Activated CD4-positive, alpha-beta T cell treated with anti-CD3 and anti-CD28 coated beads, Interleukin-2, amount 10 ng/mL, durations not matched to agents 7 days and 5 days (primary cell): Measurements from ENCODE around the gene RANBP17. TPM values are rescaled to one million over a fixed set of nuclear protein-coding genes. Genes with fewer than 3 reads are reported as not detected.
"Not testable (repeated sequence)": the region's sequence is repeated elsewhere in the genome, so short reads cannot be mapped to it uniquely, and the experiment has no call there.

ENCODE experiments used
- CTCF ChIA-PET: fragments of 350-600 bp; sonication (Branson Sonifier 250); formaldehyde crosslinking; loops from one replicate; lab custom pipeline; 2021; ENCODE audit warnings: antibody characterized with exemption; lab: Charles Lee
- POLR2A ChIA-PET: fragments of 350-600 bp; sonication (Branson Sonifier 250); formaldehyde crosslinking; loops from one replicate; lab custom pipeline; 2021; ENCODE audit warnings: antibody characterized with exemption; lab: Charles Lee
- DNase-seq: peaks from one replicate; pipeline ENCODE4 v3.0.0-alpha.2; 2020
- H3K27ac Mint-ChIP-seq: one replicate; pipeline ENCODE4 v1.8.0; 2021; ENCODE audit warnings: mild to moderate bottlenecking, moderate library complexity, mixed read lengths
- H3K27me3 Mint-ChIP-seq: one replicate; pipeline ENCODE4 v1.8.0; 2021; ENCODE audit warnings: mixed read lengths
- H3K36me3 Mint-ChIP-seq: one replicate; pipeline ENCODE4 v1.8.0; 2021; ENCODE audit warnings: low read depth, mixed read lengths
- H3K4me1 Mint-ChIP-seq: one replicate; pipeline ENCODE4 v1.8.0; 2021; ENCODE audit warnings: mixed read lengths
- H3K4me3 Mint-ChIP-seq: one replicate; pipeline ENCODE4 v1.8.0; 2021; ENCODE audit warnings: mild to moderate bottlenecking, moderate library complexity, mixed read lengths
- H3K9me3 Mint-ChIP-seq: one replicate; pipeline ENCODE4 v1.8.0; 2021; ENCODE audit warnings: mixed read lengths
- total RNA-seq, 2 experiments: library from RNA; stranded (reverse); gene quantifications; one replicate each; pipeline ENCODE4 v1.2.3, GENCODE V29; 2021

RANBP17 gene
- total RNA-seq, 2 experiments from 2014 or later = not detected

GRCh38 chr5:170848033-170848432, 13.8 kb upstream of the RANBP17 start:
- Mint-ChIP-seq H3K9me3 (no peaks in the 10 kb centered on the region), H3K36me3 (no peaks in the 10 kb centered on the region), H3K27me3 (no peaks in the 10 kb centered on the region), H3K4me1 (no peaks in the 10 kb centered on the region), H3K27ac (no peak overlapping the region), H3K4me3 (no peak overlapping the region)
- POLR2A ChIA-PET = no interaction called here
- CTCF ChIA-PET = no interaction called here
- no peak for DNase-seq

- Mint-ChIP-seq H3K9me3 (no peaks in the 10 kb centered on the region), H3K27ac (no peak overlapping the region), H3K4me3 (no peak overlapping the region), H3K4me1 (no peaks in the 10 kb centered on the region), H3K36me3 (no peaks in the 10 kb centered on the region), H3K27me3 (no peaks in the 10 kb centered on the region)
- no peak for DNase-seq
- POLR2A ChIA-PET = no interaction called here
- CTCF ChIA-PET = no interaction called here
These were observed 12.4 kb upstream of the RANBP17 start for GRCh38 chr5:170849374-170849773.

DNA sequence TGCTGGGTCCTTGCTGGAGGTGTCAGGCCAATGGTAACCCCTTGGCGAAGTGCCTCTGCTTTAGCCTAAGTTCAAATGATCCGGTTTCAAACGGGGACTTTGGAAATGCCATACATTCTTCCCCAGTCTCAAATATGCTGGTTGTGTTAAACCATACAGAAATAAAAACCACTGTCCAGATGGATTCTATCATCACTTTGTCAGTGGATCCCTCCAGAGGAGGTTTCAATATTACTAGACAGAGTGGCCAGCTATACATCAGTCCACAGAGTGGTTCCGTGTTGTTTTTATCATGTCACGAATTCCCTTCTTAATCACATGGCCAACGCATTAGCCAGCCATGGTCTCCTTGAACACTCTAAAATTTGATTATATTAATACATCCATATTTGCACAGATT, 7.3 kb upstream of the RANBP17 start:
- ChIA-PET POLR2A (no interaction called here), CTCF (no interaction called here)
- Mint-ChIP-seq H3K27ac (no peak overlapping the region), H3K36me3 (no peaks in the 10 kb centered on the region), H3K4me3 (no peak overlapping the region), H3K9me3 (peaks cover 3% of the 10 kb centered on the region), H3K27me3 (peaks cover 4% of the 10 kb centered on the region), H3K4me1 (no peaks in the 10 kb centered on the region)
- DNase-seq = no peak

DNA sequence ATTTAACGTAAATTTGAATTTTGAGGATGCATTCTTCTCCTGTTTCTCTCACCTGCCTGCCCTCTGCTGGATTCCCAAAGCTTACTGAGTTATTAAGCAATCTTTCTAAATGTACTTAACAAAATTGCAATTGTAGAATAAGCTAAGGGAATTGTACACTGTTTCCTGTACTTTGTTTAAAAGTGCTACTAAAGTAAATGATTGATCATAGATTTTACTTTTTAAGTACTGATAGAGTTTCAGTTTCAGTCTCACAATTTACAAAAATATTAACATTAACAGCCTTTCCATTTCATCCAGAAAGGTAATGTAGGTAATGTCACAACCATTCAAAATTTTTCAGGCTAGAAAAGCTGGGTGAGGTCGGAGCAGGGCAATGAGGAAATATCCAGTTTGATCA, 4.8 kb upstream of the RANBP17 start:
- H3K27me3 Mint-ChIP-seq = peaks cover 16% of the 10 kb centered on the region
- H3K27ac Mint-ChIP-seq = no peak overlapping the region
- CTCF ChIA-PET = no interaction called here
- no peak for DNase-seq
- POLR2A ChIA-PET = no interaction called here
- H3K4me1 Mint-ChIP-seq = peaks cover 3% of the 10 kb centered on the region
- H3K9me3 Mint-ChIP-seq = peaks cover 15% of the 10 kb centered on the region
- H3K36me3 Mint-ChIP-seq = peaks cover 12% of the 10 kb centered on the region
- no peak overlapping the region for H3K4me3 Mint-ChIP-seq

GRCh38 chr5:170860415-170860814, 1.4 kb upstream of the RANBP17 start:
- no peak for DNase-seq
- no peak overlapping the region for H3K4me3 Mint-ChIP-seq
- H3K27me3 Mint-ChIP-seq = peaks cover 34% of the 10 kb centered on the region
- H3K9me3 Mint-ChIP-seq = peaks cover 22% of the 10 kb centered on the region
- H3K4me1 Mint-ChIP-seq = peaks cover 3% of the 10 kb centered on the region
- ChIA-PET CTCF (no interaction called here), POLR2A (no interaction called here)
- no peak overlapping the region for H3K27ac Mint-ChIP-seq
- peaks cover 14% of the 10 kb centered on the region for H3K36me3 Mint-ChIP-seq

- H3K36me3 Mint-ChIP-seq = peaks cover 14% of the 10 kb centered on the region
- H3K27ac Mint-ChIP-seq = no peak overlapping the region
- ChIA-PET CTCF (no interaction called here), POLR2A (no interaction called here)
- peaks cover 34% of the 10 kb centered on the region for H3K27me3 Mint-ChIP-seq
- DNase-seq = no peak
- no peak overlapping the region for H3K4me3 Mint-ChIP-seq
- H3K9me3 Mint-ChIP-seq = peaks cover 22% of the 10 kb centered on the region
- H3K4me1 Mint-ChIP-seq = peaks cover 3% of the 10 kb centered on the region
These were observed 776 bp upstream of the RANBP17 start for GRCh38 chr5:170860818-170861666.

DNA sequence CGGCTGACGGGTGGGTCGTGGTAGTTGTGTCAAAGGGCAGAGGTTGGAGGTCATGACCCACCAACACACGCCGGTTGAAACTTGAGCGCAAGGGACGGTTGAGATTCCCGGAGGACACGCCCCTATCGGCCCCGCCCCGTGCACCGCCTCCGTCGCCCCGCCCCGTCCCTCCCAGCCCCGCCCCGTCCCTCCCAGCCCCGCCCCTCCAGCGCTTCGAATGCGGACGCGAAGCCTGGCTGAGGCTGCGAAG, 226 bp upstream of the RANBP17 start:
- DNase-seq = no peak
- Mint-ChIP-seq H3K27ac (no peak overlapping the region), H3K4me3 (no peak overlapping the region), H3K27me3 (peaks cover 34% of the 10 kb centered on the region), H3K4me1 (peaks cover 3% of the 10 kb centered on the region), H3K36me3 (peaks cover 14% of the 10 kb centered on the region), H3K9me3 (peaks cover 22% of the 10 kb centered on the region)
- ChIA-PET POLR2A (no interaction called here), CTCF (no interaction called here)

DNA sequence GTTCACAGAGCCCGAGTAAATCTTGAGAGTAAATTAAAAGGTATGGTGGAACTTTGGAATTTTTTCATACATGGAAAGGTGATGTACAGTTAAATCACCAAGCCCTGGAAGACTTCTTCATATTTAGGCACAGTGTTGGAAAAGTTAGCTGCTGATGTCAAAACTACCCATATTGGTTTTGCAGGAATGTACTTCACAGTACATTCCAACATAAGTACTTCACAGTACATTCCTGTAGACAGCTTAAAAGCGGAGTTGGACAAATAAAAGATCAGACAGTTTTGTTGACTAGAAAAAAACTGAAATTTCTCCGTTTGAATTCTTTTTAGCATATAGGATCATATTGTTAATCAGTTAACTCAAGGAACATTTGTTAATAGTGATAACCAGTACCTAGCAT, 1.8 kb downstream of the RANBP17 start:
- peaks cover 33% of the 10 kb centered on the region for H3K27me3 Mint-ChIP-seq
- no peak overlapping the region for H3K4me3 Mint-ChIP-seq
- CTCF ChIA-PET = no interaction called here
- peaks cover 3% of the 10 kb centered on the region for H3K4me1 Mint-ChIP-seq
- POLR2A ChIA-PET = no interaction called here
- peaks cover 14% of the 10 kb centered on the region for H3K36me3 Mint-ChIP-seq
- no peak for DNase-seq
- peaks cover 22% of the 10 kb centered on the region for H3K9me3 Mint-ChIP-seq
- H3K27ac Mint-ChIP-seq = no peak overlapping the region

DNA sequence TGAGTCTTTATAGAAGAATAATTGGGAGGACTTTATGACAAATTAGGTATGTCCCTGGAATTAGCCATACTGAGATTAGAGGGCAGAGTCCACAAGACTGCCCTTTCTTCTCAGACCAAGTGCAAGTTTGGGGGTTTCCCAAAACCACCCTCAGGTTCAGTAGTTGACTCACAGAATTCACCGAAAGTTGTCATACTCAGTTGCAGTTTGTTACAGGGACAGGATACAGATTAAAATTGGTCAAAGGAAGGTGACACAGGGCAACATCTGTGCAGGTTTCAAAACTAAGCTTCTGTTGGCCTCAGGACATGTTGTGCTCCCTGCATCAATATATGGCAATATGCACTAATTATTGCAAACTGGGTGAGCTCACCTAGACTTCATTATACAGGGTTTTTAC, 3.8 kb downstream of the RANBP17 start:
- Mint-ChIP-seq H3K36me3 (peaks cover 12% of the 10 kb centered on the region), H3K4me1 (peaks cover 3% of the 10 kb centered on the region), H3K27ac (no peak overlapping the region), H3K4me3 (no peak overlapping the region), H3K9me3 (peaks cover 17% of the 10 kb centered on the region), H3K27me3 (peaks cover 28% of the 10 kb centered on the region)
- POLR2A ChIA-PET = no interaction called here
- DNase-seq = no peak
- CTCF ChIA-PET = no interaction called here

GRCh38 chr5:170867825-170868224, 6.0 kb downstream of the RANBP17 start:
- Mint-ChIP-seq H3K4me1 (no peaks in the 10 kb centered on the region), H3K27ac (no peak overlapping the region)
- CTCF ChIA-PET = no interaction called here

DNA sequence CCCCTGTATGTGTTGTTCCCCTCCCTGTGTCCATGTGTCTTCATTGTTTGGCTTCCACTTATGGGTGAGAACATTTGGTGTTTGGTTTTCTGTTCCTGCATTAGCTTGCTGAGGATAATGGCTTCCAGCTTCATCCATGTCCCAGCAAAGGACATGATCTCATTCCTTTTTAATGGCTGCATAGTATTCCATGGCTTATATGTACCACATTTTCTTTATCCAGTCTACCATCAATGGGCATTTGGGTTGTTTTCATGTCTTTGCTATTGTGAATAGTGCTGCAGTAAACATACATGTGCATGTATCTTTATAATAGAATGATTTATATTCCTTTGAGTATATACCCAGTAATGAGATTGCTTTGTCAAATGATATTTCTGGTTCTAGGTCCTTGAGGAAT, 8.6 kb downstream of the RANBP17 start:
- H3K36me3 Mint-ChIP-seq, POLR2A ChIA-PET: not testable (repeated sequence)

More at GRCh38 chr5:170867825-170868224, 6.0 kb downstream of the RANBP17 start:
- POLR2A ChIA-PET = no interaction called here
- H3K36me3 Mint-ChIP-seq = no peaks in the 10 kb centered on the region
- DNase-seq = no peak
- peaks cover 13% of the 10 kb centered on the region for H3K27me3 Mint-ChIP-seq
- peaks cover 6% of the 10 kb centered on the region for H3K9me3 Mint-ChIP-seq
- no peak overlapping the region for H3K4me3 Mint-ChIP-seq

GRCh38 chr5:170874017-170874416, 12.2 kb downstream of the RANBP17 start:
- Mint-ChIP-seq H3K27ac (no peak overlapping the region), H3K4me3 (no peak overlapping the region), H3K4me1 (no peaks in the 10 kb centered on the region), H3K9me3 (peaks cover 7% of the 10 kb centered on the region), H3K27me3 (no peaks in the 10 kb centered on the region), H3K36me3 (no peaks in the 10 kb centered on the region)
- ChIA-PET POLR2A (no interaction called here), CTCF (no interaction called here)
- no peak for DNase-seq

More for the DNA sequence above, 8.6 kb downstream of the RANBP17 start:
- DNase-seq, H3K9me3 Mint-ChIP-seq, H3K27me3 Mint-ChIP-seq, H3K4me3 Mint-ChIP-seq, H3K27ac Mint-ChIP-seq, CTCF ChIA-PET, H3K4me1 Mint-ChIP-seq: not testable (repeated sequence)

DNA sequence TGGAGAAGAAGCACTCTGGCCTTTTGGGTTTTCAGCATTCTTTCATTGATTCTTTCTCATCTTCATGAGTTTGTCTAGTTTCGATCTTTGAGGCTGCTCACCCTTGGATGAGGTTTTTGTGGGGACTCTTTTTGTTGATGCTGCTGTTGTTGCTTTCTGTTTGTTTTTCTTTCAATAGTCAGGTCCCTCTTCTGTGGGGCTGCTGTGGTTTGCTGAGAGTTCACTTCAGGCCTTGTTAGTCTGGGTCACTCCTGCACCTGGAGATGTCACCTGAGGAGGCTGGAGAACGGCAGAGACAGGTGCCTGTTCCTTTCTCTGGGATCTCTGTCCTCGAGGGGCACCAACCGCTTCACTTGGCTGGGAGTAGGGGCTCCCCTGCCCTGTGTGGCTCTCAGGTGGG, 14.0 kb downstream of the RANBP17 start:
- CTCF ChIA-PET = no interaction called here
- H3K27ac Mint-ChIP-seq = no peak overlapping the region
- POLR2A ChIA-PET = no interaction called here
- no peaks in the 10 kb centered on the region for H3K4me1 Mint-ChIP-seq
- peaks cover 7% of the 10 kb centered on the region for H3K9me3 Mint-ChIP-seq
- no peaks in the 10 kb centered on the region for H3K36me3 Mint-ChIP-seq
- no peaks in the 10 kb centered on the region for H3K27me3 Mint-ChIP-seq
- no peak for DNase-seq
- H3K4me3 Mint-ChIP-seq = no peak overlapping the region

DNA sequence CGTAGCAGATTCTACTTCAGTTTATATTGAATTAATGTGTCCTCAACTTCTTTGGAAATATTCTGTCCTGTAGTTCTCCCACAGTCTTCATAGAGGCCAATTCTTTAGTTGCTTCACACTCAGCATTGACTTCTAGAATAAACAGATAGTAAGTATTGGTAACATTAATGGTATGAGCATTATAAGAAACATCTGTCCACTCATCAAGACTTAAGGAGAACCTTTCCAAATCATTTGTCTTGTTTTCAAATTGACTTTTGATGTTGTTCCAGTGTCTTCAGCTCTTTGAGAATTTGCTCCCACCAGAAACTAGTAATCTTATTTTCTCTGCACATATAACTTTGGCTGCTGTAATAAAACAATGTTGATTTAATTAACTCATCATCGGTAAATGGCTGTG, 18.3 kb downstream of the RANBP17 start:
- H3K4me3 Mint-ChIP-seq = no peak overlapping the region
- H3K4me1 Mint-ChIP-seq = no peaks in the 10 kb centered on the region
- H3K9me3 Mint-ChIP-seq = no peaks in the 10 kb centered on the region
- no peaks in the 10 kb centered on the region for H3K27me3 Mint-ChIP-seq
- no peak for DNase-seq
- POLR2A ChIA-PET = no interaction called here
- no peak overlapping the region for H3K27ac Mint-ChIP-seq
- no peaks in the 10 kb centered on the region for H3K36me3 Mint-ChIP-seq
- CTCF ChIA-PET = no interaction called here
